ENCODE measurements around the gene PUS7L. TPM values are rescaled to one million over a fixed set of nuclear protein-coding genes. Genes with fewer than 3 reads are reported as not detected.

The PUS7L gene, protein sequence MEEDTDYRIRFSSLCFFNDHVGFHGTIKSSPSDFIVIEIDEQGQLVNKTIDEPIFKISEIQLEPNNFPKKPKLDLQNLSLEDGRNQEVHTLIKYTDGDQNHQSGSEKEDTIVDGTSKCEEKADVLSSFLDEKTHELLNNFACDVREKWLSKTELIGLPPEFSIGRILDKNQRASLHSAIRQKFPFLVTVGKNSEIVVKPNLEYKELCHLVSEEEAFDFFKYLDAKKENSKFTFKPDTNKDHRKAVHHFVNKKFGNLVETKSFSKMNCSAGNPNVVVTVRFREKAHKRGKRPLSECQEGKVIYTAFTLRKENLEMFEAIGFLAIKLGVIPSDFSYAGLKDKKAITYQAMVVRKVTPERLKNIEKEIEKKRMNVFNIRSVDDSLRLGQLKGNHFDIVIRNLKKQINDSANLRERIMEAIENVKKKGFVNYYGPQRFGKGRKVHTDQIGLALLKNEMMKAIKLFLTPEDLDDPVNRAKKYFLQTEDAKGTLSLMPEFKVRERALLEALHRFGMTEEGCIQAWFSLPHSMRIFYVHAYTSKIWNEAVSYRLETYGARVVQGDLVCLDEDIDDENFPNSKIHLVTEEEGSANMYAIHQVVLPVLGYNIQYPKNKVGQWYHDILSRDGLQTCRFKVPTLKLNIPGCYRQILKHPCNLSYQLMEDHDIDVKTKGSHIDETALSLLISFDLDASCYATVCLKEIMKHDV
- 10 to 100 TPM in 1 of 2 donors, 1 to 10 TPM in 1; 10.0 to 10.3 TPM for total RNA-seq

DNA sequence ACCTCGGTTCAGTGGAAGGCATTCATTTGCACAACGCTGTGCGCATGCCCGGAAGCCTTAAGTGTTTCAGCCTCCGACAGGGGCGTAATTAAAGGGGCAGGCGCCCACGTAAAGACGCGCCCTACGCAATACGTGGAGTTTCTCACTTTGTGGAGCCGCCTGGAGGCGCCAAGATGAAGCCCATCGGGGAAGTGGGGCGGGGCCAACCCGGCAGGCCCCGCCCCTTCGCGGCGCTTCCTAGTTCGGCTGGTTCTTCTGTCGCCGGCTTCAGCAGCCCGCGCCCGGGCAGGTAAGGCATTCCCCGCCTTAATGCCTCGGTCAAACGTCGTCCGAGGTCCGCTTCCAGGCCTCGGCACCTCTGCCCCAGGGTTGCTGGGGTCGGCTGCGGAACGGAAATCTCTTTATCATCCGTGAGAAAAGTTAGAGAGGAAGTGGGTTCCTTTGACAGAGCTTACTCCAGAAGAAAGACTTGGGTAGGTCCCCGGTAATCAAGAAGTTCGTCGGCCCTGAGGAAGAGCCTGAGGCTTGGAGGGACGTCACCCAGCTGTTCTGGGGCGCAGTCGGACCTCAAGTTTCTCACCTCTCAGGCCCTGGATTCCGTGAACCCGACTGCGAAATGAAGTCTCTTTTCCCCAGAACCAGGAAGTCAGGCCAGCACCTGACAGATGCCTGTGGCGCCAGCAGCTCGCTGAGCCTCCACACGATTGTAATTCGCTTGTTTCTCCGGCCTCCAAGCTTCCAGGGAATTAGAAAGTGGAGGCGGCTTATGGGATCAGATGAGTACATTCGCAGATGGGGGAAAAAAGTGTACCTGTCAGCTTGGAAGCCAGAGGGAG is at the start of gene PUS7L, which contains the start of gene IRAK4:
TSS of gene PUS7L (minus strand) at position 63 of the 836 bp plus-strand sequence. CDS start 3,545 bp downstream, outside the sequence.
TSS of gene IRAK4 (plus strand) at position 224 of the 836 bp plus-strand sequence. CDS start 9,161 bp downstream, outside the sequence.

DNA sequence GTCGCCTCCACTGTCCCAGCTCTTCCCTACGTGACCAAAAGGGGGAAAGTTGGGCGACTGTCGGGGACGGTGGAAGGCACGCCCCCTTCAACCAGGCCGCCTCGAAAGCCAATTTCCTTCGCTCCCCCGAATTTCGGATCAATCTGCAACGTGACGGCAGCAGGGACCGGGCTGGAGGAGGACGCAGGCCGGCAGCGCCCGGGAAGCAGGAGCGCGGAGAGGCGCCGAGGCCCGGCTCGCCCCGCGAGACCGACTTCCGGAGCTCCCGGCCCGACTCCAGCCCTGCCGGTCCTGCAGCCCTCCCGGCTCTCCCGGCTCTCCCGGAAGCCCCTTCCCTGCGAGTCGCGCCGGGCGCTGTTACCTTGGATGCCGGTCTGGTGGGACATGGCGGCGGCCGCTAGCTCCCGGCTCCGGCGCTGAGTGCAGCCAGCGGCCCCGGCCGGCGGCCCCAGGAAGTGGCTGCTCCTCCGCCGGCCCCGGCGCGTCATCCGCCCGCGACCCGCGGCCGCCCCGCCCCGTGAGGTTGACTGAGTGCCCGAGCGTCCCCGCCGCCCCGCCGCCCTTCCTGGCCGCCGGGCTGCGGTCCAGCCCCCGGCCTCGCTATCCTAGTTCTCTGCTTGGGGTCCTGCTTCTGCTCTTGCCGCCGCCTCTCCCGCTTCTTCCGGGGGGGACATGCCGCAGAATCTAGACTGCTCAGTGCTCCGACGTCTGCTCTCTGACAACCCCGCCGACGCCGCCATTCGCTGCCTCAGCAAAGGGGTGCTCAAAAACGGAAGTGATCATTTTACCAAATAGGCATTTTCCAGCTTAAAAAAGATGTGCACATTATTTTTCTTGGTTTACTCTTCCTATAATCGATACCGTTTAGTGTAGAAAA is 47.5 kb upstream of the PUS7L start, which contains the start of gene TWF1:
TSS of gene TWF1 (minus strand) at position 458 of the 877 bp plus-strand sequence. CDS start at position 386, 72 bp downstream.

Other genes starting within 250 kb of the PUS7L start
- gene ADAMTS20, start 206.6 kb downstream of the PUS7L start, total RNA-seq = not detected
- 10 to 100 TPM; 15.5 to 19.6 TPM for gene IRAK4, start 161 bp upstream of the PUS7L start, total RNA-seq
- gene TWF1, start 47.5 kb upstream of the PUS7L start, total RNA-seq = 100 to 1,000 TPM; 113 to 128 TPM
- 10 to 100 TPM; 14.7 to 26.5 TPM for gene TMEM117, start 77.3 kb upstream of the PUS7L start, total RNA-seq

All from melanocyte of skin (primary cell).